ENCODE measurements around the gene DDX59. TPM values are rescaled to one million over a fixed set of nuclear protein-coding genes. Genes with fewer than 3 reads are reported as not detected.

The DDX59 gene
- total RNA-seq, result 10 to 100 TPM; 18.9 to 30.2 (median 23.5) TPM

GRCh38 chr1:200669314-200670241 is at the start of gene DDX59:
Gene DDX59, minus strand, starts transcription at chr1:200669907. Its CDS starts 3,167 bp downstream, at chr1:200666740.
- no peak for TF ChIP-seq CTCF (IDR thresholded peaks at IDR 0.05; ENCODE audit: low read depth)

- no peak for TF ChIP-seq CTCF (IDR thresholded peaks at IDR 0.05; ENCODE audit: low read depth)
These were observed 44.9 kb upstream of the DDX59 start for GRCh38 chr1:200714504-200715187.

- TF ChIP-seq CTCF (IDR thresholded peaks at IDR 0.05; ENCODE audit: low read depth), result no peak
These were observed 40.5 kb upstream of the DDX59 start for GRCh38 chr1:200710166-200710565.

GRCh38 chr1:200708769-200709168 is 39.1 kb upstream of the DDX59 start:
- TF ChIP-seq CTCF (IDR thresholded peaks at IDR 0.05; ENCODE audit: low read depth), result no peak

- TF ChIP-seq CTCF (IDR thresholded peaks at IDR 0.05; ENCODE audit: low read depth), result no peak
These were observed 38.5 kb upstream of the DDX59 start for GRCh38 chr1:200708161-200708560.

- TF ChIP-seq CTCF (IDR thresholded peaks at IDR 0.05; ENCODE audit: low read depth), result no peak
These were observed 37.4 kb upstream of the DDX59 start for GRCh38 chr1:200707116-200707515.
